Endothelial cell of hepatic sinusoid (primary cell): ENCODE data around the gene PCSK4.

Experiments used
- in situ Hi-C: cut with HindIII; loops from 2 replicates; pipeline ENCODE4 v1.10.0; 2017; ENCODE audit warnings: low sequenced_read_pairs

The PCSK4 gene

GRCh38 chr19:1489463-1490310 lies 463 bp downstream of the PCSK4 start:
- in situ Hi-C loops = no loop called here

GRCh38 chr19:1488282-1488601 lies 1.9 kb downstream of the PCSK4 start:
- in situ Hi-C loops = no loop called here

GRCh38 chr19:1487576-1488281 lies 2.4 kb downstream of the PCSK4 start:
- in situ Hi-C loops = no loop called here

DNA sequence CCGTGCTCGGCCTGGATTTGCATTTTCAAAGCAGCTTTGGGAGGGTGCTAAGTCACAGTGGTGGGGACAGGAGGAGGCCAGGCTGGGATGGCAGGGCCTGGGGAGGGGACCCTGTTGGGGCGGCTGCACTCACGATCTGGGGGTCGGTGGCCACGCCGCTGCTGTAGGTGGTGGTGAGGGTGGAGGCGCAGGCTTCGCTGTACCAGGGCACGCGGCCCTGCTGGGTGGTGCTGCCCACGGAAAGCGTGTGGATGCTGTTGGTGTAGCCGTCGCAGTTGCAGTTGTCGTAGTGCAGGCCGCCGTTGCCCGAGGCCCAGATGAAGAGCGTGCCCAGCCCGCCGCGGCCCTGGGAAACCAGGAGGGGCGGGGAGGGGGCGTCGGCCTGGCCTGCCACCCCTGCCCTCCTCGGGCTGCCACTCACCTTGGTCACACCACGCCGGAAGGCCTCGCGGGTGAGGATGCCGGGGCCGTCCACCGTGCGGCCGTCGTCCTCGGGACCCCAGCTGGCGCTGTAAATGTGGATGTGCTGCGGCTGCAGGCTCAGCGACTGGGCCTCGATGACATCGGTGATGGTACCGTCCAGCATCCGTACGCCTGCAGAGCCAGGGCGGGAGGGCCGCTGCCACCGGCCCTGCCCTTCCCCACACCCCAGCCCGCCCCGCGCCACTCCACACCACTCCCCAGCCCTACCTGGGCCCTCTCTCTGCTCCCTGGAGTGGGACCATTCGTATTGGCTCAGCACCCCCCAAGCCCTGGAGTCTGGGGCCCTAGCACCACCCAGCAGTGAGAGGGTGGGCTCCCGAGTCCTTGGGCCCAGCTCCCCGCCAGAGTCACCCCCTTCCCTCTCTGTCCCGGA lies 3.2 kb downstream of the PCSK4 start:
- in situ Hi-C loops = no loop called here

DNA sequence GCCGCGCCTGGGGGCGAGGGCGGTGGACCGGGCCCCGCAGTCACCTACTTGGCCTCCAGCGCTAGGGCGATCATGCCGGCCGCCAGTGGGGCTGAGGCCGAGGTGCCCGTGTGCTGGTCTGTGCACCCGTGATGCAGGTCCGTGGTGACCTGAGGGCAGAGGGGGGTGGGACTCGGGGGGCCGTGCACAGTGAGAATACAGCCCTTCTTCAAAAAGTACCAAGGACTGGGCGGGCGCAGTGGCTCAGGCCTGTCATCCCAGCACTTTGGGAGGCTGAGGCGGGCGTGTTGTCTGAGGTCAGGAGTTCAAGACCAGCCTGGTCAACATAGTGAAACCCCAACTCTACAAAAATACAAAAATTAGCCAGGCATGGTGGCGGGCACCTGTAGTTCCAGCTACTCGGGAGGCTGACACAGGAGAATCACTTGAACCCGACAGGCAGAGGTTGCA lies 6.1 kb downstream of the PCSK4 start:
- in situ Hi-C loops = no loop called here

GRCh38 chr19:1483131-1483978 lies 6.8 kb downstream of the PCSK4 start:
- in situ Hi-C loops = no loop called here

DNA sequence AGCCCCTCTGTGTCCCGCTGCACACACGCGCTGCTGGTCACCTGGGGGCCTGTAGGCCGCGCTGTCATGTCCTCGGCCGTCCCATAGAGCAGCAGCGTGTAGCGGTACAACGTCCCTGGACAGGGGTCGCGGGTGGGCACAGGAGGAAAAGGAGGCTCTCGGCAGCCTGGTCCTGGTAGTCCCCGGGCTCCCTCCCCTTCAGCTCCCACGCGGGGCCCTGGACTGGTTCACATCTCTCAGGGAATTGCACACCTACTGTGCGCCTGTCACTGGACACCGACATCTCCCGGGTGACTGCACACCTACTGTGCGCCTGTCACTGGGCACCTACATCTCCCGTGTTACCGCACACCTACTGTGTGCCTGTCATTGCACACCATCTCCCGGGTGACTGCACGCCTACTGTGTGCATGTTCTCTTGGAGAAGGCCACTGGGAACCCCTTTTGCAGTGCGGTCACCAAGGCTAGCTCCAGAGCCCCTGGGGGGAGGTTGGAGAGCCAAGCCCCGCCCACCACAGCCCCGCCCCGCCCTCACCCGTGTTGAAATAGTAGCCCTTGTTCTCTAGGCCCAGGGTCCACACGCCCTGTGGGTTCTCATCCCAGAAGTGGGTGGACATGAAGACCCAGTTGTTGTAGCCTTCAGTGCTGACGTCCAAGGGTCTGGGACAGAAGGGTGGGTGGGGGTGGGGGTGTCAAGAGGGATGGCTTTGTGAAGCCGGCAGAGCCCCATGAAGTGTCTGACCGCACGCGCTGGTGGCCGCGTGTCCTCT lies 7.6 kb downstream of the PCSK4 start:
- in situ Hi-C loops = no loop called here

- in situ Hi-C loops = no loop called here
Measured at GRCh38 chr19:1481893-1482360, 8.2 kb downstream of the PCSK4 start.

GRCh38 chr19:1481224-1481892 lies 8.8 kb downstream of the PCSK4 start:
- in situ Hi-C loops = no loop called here

DNA sequence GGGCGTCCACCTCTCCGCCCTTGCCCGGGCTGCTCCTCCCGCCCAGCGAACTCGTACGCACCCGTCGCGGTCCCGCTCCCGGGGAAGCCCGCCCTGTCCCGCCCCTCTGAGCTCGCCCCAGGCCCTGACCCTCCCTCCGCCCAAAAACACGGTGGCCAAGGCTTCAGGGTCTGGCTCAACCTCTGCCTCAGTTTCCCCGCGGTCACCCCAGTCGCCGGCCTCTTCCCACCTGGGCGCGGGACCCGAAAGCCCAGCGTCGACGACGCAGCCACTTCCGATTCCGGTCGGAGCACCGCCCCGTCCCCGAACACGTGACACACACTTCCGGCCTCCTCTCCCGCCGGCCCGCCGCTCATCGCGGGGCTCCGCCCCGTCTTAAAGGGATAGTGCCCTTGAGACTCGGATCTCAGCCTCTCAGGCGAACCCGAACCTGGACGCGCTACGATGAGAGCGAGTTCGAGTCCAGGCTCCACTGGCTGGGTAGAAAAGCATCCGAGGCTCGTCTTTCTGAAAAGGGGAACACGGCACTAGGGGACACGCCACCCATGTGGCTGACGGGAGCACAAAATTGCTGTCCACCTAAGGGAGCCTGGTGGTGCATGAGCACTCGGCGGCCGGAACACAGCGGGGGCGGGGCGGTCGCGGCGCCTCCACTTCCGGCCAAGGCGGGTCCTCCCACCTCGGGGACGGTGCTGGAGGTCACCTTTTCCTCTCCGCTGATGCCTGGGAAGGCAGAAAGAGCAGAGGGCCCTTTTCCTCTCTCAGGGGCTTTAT lies 11.0 kb downstream of the PCSK4 start, which contains the start of gene C19orf25:
TSS of gene C19orf25 (minus strand) at position 282 of the 774 bp plus-strand sequence. CDS start 312 bp downstream, outside the sequence.
- in situ Hi-C loops = loop anchor here (10.0 kb wide), 2 partner anchors 46 to 64 kb away; partner anchors contain the start of gene PLK5

GRCh38 chr19:1477056-1477455 lies 13.1 kb downstream of the PCSK4 start:
- in situ Hi-C loops = loop anchor here (10.0 kb wide), 2 partner anchors 48 to 62 kb away; partner anchors contain the start of gene PLK5

DNA sequence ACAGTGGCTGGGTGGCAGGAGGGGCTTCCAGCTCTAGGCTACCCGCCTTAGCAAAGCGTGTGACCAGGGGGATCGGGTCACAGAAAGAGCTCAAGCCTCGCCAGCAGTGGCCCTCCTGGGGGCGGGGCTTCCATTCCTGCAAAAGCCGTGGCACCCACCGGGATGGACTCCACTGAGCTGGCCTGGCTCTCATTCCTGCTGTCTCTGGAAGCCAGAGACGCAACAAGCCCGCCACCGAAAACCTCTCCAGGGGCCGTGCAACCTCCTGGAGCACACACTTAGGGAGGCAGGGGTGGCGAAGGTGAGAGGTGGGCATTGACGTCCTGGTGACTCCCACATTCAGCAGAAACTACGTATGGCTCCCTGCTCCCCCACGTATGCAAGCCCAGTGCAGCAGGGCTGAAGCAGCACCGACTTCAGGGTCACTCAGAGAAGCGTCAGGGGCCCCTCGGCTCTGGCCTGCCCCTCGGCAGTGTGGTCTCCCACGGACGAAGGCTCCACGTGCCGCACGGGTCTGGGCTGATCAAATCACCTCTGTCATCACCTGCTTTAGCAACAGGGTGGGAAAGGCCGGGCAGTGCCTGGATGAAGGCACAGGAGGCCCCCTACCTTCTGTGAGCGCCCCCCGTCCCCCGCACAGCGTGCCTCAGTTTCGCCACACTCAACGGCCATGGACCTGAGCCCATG lies 14.3 kb downstream of the PCSK4 start:
- in situ Hi-C loops = loop anchor here (10.0 kb wide), 2 partner anchors 49 to 61 kb away; partner anchors contain the start of gene PLK5

GRCh38 chr19:1474765-1475351 lies 15.3 kb downstream of the PCSK4 start:
- in situ Hi-C loops = loop anchor here (5.0 to 10.0 kb wide), 3 partner anchors 50 to 193 kb away; partner anchors contain the start of gene PLK5

DNA sequence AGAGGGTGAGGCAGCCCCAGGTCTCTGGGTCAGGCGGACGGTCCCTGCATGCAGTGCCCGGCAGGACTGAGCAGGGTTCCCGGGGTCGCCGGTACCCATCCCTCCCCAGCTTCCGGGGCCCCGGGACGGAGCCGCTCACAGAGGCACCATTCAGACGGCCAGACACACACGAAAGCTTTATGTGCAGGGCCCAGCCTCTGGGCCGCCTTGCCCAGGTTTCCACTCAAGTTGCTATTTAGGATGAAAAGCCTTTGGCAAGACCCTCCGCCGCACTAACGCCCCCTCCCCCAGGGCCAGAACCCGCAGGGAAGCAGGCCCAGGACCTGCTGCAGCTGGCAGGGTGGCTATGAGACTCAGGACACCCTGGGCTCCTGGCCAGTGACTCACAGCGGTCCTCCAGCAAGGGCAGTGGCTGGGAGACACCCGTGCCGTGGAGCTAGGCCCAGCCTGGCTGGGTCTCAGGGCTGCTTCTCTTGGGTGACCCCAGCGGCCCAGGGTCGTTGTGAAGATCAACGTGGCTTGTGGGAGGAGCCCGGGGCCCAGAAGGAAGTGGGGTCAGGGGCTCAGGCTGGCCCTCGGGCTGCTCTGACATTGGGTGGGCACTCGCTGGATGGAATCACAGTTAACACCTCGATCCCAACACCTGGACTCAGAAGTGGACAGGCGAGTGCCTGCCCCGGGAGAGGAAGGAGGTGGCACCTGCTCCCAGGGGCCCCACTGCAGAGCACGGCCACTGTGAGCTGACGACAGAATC lies 16.0 kb downstream of the PCSK4 start:
- in situ Hi-C loops = loop anchor here (5.0 to 10.0 kb wide), 3 partner anchors 51 to 192 kb away; partner anchors contain the start of gene PLK5

DNA sequence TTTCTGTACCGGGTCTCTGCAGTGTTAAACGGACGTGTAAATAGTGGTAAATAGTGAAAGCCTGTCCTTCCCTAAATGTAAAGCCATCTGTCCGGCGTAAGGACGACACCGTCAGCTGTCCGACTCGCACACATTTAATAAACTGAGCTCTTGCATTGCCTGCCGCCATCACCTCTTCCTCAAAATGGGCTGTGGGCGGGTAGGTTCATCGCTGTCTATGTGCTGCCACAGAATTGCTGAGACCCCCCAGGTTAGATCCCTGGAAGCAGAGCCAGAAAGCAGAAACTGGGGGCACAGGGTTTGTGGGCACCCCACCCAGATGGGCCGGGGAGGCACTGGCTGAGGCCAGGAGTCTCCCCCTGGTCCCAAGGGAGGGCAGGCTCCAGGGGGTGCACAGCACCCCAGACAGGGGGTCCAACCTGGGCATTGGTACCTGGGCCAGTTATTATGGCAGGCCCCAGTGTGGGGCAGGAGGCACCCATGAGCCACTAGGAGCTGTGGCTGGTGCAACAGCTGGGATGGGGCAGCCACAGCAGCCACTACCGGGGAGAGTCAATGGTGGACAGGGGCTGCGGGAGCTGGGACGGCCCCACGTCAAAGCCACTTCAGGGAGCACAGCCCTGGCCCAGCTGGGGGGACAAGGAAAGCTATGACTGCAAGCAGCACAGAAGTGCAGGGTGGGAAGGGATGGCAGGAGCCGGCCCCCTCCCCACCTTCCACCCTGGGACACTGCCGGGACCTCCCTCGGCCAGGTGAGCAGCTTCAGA lies 16.9 kb downstream of the PCSK4 start:
- in situ Hi-C loops = loop anchor here (5.0 to 10.0 kb wide), 3 partner anchors 52 to 191 kb away; partner anchors contain the start of gene PLK5
